ENCODE measurements around the gene TANGO6. TPM values are rescaled to one million over a fixed set of nuclear protein-coding genes. Genes with fewer than 3 reads are reported as not detected.

Gene TANGO6
- total and polyA plus RNA-seq, 10 of the 15 experiments (the other 5 are each of a cell fraction or from before 2014, with no cell fraction given): 1.1 to 20.6 (median 11.0) TPM

GRCh38 chr16:69100071-69100691 lies 256.9 kb downstream of the TANGO6 start:
- H3K36me3 ChIP-seq (ENCODE audit: control insufficient read depth in 2 of 2, insufficient read depth in 2 of 2, low read length in 1 of 2): no peaks in the 10 kb centered on the region
- in situ Hi-C loops (cut with MboI) (no loop called here), intact Hi-C loops (cut with micrococcal nuclease; ENCODE audit: unreplicated experiment) (loop anchor here (5.0 kb wide), 1 partner anchor 198 kb away; no protein-coding TSS in a partner anchor)
- H3K4me3 ChIP-seq: no peak overlapping the region
- ChIA-PET POLR2A (interaction anchor here (0.5 to 0.7 kb wide), 2 partner anchors 132 to 873 kb away, joined by 3 to 4 read pairs; no protein-coding TSS in a partner anchor), SMC1A (ENCODE audit: uncharacterized antibody, unreplicated experiment) (interaction anchor here (1.0 to 2.0 kb wide), 2 partner anchors 13 to 15 kb away, joined by 3 to 5 read pairs; no protein-coding TSS in a partner anchor), CTCF (interaction anchor here (0.9 kb wide), 1 partner anchor 11 kb away, joined by 5 read pairs; no protein-coding TSS in a partner anchor), RAD21 (ENCODE audit: unreplicated experiment) (no interaction called here)
- DNase-seq (ENCODE audit: low read depth, low spot score): no peak
- no peaks in the 10 kb centered on the region for H4K20me1 ChIP-seq (ENCODE audit: control insufficient read depth, insufficient read depth)
- H3K9me3 ChIP-seq (replicated peaks; ENCODE audit: control insufficient read depth, insufficient read depth, low read length): no peaks in the 10 kb centered on the region
- H3K4me2 ChIP-seq (ENCODE audit: control insufficient read depth, insufficient read depth): no peak overlapping the region
- H3K27ac ChIP-seq (ENCODE audit: control insufficient read depth, insufficient read depth): no peak overlapping the region
- H3K4me1 ChIP-seq (ENCODE audit: control insufficient read depth, insufficient read depth, low read length): no peaks in the 10 kb centered on the region; the same call in 1 of the 2 replicates
- no peaks in the 10 kb centered on the region for H3K79me2 ChIP-seq (ENCODE audit: control insufficient read depth, insufficient read depth, low read length)
- no peak overlapping the region for H2AFZ ChIP-seq (ENCODE audit: control insufficient read depth, low read depth, low read length)
- FAIRE-seq: no peak
- H3K9ac ChIP-seq (ENCODE audit: control insufficient read depth, insufficient read depth, low read length): no peak overlapping the region
- H3K27me3 ChIP-seq (replicated peaks in 1 of 2; ENCODE audit: control insufficient read depth in 2 of 2, insufficient read depth in 2 of 2, low read length in 1 of 2): no peaks in the 10 kb centered on the region; a peak in 1 of 4 replicates
- 65% methylated on average over 11 of the region's 11 CpGs for WGBS (ENCODE audit: insufficient coverage, insufficient replicate concordance, low lambda C conversion rate, missing lambda C conversion rate)
- no peak for TF ChIP-seq TCF7 (IDR thresholded peaks at IDR 0.05; ENCODE audit: borderline replicate concordance)
- TF ChIP-seq ZBTB40 (IDR thresholded peaks at IDR 0.05; ENCODE audit: borderline replicate concordance): no peak
- no peak for TF ChIP-seq RFX5 (IDR thresholded peaks at IDR 0.05; ENCODE audit: low read depth, low read length)
- no peak for TF ChIP-seq SMAD1 (IDR thresholded peaks at IDR 0.05; ENCODE audit: low read depth, partially characterized antibody)
- ATAC-seq: no peak
- BruUV-seq (replicated peaks): no TSS peak
